Islet precursor cell (in vitro differentiated cells): ENCODE measurements around the gene NR1D1.

Source experiments
- DNase-seq: peaks from one replicate; pipeline ENCODE4 v3.0.0-alpha.2; 2018

NR1D1 gene

GRCh38 chr17:40074871-40075200, 25.6 kb downstream of the NR1D1 start:
- DNase-seq: no peak

DNA sequence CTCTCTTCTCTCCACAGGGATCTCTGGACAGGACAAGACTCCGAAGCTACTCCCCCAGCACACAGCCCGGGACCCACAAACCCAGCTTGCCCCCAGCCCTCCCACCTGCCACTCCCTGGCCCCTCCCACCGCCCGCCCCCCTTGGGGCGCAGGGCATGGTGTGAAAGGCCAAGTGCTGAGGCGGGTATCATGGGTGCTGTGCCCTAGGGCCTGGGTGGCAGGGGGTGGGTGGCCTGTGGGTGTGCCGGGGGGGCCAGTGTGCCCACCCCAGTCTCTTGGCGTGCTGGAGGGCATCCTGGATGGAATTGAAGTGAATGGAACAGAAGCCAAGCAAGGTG, 26.2 kb downstream of the NR1D1 start:
- no peak for DNase-seq

DNA sequence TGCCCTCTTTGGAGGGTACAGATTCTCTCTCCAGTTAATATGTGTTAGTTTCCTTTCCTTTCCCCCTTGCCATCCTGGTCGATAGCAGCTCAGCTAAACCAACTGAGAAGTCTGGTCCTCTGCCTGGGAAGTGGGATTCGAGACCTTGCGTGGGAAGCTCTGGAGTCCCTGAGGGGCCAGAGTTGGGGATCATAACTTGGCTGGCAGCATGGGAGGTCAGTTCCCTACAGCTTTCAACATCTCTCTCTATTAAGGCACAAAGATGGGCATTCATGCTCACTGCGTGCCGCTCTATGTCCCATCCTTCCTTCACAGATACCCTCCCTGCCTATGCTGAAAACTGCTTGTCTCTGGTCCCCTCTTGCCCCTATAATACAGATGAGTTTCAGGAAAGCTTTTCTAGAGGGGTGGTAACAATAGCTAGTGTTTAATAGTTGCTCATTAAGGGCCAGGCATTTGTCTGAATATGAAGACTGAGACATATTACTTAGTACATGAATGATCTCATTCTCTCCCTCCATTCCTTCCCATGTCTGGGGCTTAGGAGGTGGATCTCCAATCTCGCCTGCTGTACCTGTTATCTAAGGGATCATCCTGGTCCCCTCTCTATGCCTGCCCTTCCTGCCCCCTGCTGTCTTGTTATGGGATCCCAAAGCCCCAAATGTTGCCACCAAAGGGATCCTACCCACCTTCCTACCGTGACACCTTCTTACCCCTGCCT, 26.8 kb downstream of the NR1D1 start:
- no peak for DNase-seq

GRCh38 chr17:40072735-40073346, 27.5 kb downstream of the NR1D1 start:
- DNase-seq: no peak

DNA sequence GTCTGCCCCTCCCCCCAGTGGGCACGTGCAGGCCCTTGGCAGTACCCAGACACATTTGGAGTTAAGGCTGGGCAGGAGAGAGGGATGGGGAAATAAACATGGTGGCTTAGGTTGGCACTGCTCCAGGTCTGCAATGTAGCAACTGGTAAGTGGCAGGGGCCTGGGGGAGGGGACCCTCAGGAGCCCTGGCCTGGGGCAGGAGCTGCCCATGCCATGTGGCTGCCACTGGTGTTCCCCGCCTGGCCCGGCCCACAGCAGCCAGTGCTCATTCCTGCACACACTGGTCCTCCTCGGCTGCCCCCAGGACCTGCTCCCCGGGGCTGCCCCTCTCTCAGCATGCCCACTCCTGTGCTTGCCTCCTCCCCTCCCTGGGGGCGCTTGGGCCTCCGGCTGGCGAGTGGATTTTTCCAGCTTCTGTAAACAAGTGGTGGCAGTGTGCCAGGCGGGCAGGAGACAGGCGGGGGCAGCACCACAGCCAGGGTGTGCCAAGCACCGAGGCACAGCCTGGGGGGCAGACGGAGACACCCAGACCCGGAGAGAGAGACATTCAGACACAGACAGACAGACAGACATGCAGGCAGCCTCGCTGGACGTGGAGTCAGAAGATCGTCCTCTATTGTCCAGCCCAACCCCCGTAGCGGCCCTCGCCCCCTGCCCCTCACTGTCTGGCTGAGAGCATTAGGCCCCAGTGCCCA, 28.2 kb downstream of the NR1D1 start:
- DNase-seq: no peak

DNA sequence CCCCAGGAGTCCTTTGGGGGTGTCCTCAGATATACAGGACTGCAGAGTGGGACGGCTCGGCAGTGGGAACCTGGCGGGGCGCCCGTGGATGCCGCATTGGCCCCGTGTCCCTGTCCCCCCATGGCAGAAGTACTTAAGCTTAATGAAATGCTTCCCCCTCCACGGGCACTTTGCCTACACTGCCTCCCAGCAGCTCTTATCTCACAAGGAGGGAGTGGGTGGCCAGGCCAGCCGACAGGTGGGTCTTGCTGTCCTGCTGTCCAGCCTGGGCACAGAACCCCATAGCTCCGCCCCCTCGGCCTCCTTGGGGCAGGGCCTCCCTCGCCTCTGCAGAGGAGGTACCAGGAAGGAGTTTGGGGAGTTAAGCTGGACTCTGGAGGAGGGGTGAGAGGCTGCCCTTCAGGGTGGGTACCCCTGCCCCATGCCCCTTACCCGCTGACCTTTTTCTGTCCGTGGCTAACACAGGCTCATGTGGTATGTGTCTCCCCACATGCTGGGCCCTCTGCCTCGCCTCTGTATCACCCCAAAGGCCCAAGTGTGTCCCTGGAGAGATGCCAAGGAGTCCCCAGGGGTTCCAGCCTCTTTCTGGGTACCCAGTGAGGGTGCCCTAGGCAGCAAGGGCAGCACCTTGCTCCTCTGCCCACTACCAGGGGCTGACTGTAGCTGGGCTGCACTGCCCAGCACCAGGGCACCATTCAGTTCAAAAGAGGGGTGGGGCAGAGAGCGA, 28.9 kb downstream of the NR1D1 start:
- peak; percentile 66 for DNase-seq

DNA sequence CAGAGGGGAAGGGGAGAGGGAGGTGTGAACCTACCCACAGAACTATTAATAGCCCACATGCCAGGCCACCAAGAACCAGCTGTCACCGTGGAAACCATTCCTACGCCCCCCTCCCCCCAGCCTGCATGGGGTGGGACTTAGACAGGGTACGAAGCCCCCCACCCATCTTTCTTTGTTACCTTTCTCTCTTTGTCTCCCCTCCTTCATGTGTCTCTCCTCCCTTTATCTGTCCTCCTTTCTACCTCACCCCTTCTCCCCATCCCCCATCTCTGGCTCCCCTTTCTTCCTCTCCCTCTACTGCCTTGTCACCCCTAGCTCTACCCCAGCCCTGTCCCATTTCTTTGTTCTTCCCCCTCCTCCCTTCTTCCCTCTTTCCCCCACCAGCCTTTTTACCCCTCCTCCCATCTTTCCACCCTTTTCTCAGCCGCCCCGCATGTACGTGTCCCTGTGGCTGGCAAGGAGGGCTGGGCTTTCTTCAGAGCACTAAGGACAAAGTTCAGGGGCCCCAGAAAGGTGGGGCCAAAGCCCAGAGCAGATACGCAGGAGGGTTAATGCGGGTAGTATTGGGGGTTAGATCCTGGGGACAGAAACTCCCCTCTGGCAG, 29.6 kb downstream of the NR1D1 start:
- DNase-seq: no peak

- peak; percentile 53 for DNase-seq
Measured at GRCh38 chr17:40069751-40070708, 30.4 kb downstream of the NR1D1 start.

DNA sequence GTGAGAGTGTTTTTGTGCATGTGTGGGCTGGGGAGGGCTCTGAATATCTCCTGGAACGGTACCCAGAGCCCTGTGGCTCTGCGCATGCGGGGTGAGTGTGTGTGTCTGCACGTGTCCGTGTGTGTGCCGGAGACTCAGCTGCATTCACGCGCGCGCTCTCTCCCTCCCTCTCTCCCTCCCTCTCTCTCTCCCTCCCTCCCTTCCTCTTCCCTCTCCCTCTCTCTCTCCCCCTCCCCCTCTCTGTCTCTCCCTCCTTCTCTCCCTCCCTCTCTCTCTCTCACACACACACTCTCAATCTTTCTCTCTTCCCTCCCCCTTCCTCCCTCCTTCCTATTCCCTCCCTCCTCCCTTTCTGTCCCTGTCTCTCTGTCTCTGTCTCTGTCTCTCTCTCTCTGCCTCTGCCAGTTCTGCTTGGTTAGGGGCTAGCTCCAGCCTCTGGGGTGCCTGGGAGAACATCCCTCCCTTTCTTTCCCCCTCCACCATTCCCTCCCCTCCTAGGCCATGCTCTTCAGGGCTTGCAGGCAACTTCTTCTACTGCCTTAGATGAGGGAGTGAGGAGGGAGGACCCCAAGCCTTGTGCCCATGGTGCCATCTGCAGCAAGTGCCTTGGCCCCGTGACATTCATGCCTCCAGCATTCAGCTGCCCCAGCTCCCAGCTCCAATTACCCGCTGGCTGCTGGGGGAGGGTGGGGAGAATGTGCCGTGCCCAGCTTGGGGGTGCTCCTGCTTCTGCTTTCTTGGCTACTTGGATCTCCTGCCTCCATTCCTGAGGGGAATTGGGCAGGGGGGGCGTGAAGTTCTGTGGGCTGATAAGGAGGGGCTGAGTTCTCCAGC, 31.3 kb downstream of the NR1D1 start:
- peak; percentile 69 for DNase-seq

- DNase-seq: no peak
Measured at GRCh38 chr17:40068584-40068916, 31.8 kb downstream of the NR1D1 start.

- DNase-seq: peak; percentile 51
Measured at GRCh38 chr17:40068129-40068581, 32.2 kb downstream of the NR1D1 start.

DNA sequence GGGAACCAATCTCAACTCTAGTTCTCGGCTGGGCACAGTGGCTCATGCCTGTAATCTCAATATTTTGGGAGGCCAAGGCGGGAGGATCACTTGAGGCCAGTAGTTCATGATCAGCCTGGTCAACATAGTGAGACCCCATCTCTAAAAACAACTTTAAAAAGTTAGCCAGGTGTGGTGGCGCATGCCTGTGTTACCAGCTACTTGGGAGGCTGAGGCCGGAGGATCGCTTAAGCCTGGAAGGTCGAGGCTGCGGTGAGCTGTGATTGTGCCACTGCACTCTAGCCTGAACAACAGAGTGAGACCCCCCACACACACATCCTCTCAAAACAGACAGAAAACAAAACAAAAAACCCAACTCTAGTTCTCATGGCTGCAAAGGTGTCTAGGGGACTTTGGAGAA, 32.7 kb downstream of the NR1D1 start:
- no peak for DNase-seq

DNA sequence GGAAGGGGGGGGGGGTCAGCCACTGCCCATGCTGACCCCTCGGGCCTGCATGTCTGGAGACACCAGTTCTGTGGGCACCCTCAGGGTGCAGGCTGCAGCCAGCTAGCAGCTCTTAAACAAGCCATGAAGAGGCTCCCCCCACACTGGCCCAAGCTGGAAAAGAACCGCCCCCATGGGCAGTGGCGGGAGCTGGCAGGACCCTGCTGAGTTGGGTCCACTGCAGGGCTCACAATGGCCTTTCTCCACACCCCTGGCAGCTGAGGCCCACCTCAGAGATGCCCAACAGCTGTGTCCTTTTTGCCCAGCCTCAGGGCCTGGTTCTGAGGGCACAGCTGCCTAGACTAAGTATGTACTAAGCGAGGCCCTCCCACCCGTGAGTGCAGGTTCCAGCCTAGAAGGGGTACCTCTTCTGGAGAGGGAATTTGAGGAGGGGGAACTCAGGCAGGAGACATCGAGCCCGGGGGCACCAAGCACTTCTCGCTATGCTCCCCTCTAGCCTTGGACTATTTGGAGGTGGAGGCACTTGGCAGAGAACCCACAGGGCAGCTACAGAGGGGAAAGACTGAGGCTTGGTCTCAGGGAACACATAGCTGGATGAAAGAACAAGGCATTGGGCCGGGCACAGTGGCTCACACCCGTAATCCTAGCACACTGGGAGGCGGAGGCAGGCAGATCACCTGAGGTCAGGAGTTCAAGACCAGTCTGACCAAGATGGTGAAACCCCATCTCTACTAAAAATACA, 34.4 kb downstream of the NR1D1 start:
- peak; percentile 49 for DNase-seq

DNA sequence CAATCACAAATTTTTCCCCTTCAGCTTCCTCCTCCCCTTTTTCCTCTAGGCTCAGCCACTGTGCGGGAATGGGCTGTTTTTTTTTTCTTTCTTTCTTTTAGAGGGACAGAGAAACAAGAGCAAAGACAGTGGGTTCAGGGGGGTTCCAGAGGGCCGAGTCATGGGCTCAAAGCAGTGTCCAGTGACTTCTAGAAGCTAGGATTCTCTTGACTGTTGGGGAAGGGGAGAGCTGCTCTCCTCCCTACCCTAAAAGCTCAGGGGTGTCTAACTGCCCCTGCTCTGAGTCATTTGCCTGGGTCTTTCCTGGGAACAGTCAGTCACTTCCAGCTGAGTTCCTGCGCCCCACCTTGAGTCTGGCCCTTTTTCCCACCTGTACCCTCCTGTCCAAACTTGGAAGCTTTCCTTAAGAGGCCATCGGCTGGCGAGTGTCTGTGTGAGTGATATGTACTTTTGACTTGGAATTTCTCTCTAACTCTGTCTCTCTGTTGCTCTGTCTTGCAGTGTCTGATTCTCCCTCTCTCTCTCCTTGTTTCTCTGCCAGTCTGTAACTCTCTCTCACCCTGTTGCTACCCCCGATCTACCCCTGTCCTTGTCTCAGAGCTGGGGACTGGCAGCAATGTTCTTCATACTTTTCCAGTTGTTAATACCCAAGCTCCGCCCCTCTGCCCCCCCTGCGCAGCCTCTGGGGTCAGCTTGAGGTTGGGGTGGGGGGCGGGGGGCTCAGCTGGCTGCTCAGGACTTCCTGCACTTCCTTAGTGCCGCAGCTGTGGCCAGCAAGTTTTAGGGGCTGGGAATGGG, 35.2 kb downstream of the NR1D1 start:
- DNase-seq: peak; percentile 64

DNA sequence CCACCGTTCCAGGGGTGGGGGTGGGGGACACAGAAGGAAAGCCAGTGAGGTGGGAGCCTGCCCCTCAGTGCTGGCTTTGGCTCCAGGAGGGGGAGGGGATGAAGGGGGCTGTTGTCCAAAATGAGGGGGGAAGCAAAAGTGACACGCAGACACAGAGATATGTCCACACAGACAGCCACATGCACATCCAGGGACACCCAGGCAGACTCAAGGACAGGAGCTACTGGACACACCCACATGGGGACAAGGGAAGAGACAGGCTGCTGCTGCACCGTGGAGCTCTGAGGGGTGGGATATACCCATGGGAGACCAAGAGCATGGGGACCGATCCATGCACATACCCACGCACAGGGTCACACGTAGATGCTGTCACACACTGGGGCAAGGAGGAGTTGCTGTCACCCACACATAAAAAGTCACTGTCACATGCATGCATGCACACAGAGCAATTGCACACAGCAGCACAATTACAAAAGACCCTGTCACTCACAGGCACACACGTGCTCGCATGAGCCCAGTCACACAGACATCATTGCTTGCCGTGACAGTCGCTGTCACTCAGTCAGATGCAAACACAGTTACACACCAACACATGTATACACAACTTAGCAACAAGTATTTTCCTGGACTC, 36.4 kb downstream of the NR1D1 start:
- DNase-seq: peak; percentile 59

DNA sequence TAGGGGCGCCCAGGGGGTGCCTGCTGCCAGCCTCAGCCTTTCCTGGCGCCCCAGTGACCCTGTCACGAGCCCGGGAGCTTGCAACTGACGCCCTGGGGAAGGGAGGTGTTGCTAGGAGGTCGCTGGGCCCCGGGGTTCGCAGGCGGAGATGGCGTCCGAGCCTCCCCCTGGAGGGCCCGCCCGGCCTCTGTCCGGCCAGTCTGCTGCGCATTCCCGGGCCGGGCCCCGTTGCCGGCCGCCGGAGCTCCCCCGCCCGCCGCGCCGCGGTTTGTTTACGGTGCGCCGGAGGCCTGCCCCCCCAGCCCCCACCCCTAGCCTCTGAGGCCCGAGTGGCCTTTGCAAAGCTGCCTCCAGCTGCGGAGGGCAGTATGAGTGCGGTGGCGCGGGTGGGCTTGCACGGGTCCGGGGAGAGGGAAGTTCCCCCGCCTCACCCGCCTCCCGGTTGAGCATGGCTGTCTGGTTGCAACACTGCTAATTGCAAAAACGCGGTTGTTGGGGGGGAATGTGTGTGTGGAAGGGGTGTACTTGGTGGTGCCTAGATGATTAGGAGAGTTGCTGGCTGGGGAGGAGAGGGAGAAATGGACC, 37.1 kb downstream of the NR1D1 start:
- no peak for DNase-seq

DNA sequence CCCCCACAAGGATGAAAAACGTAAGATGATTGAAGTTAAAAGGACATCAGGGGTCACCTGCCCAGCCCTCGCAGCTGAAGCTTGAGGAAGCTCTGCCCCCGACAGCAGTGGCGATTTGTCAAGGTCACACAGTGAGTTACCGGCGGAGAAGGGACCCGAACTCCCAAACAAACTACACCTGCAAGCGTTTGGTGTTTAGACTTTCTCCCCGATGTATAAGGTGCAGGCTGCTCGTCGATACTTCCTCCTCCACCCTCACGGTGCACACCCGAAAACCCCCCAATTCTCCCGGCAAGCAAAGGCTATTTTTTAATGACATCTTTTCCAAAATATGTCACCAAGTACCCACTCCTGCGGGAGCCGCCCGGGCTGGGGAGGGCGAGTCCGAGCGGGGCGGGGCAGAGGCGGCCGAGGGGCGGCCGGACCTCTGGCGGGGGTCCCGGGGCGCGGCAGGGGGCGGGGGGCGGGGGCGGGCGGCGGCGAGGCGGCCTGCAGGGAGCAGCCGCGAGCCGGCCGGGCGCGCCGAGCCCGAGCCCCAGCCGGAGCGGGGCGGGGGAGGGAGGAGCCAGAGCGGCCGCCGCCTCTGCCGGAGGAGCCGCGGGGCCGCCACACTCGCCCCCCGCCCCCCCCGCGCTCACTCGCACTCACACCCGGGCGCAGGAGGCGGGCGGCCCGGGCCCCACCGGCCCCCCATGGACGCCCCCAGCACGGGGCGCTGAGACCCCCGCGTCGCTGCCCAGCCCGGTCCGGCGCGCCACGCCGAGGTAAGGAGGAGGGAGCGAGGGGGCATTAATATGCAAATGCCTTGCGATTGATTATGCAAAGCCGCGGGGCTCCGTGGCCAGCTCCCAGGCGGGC, 37.8 kb downstream of the NR1D1 start, which contains the start of gene THRA:
Gene THRA, plus strand, starts transcription at position 637 of the 858 bp plus-strand sequence. CDS start 11,524 bp downstream, outside the sequence.
- peak; percentile 87 for DNase-seq
